ENCODE data around the gene GNL1. TPM values are rescaled to one million over a fixed set of nuclear protein-coding genes. Genes with fewer than 3 reads are reported as not detected.

The GNL1 gene
- total and polyA plus RNA-seq, 10 of the 15 experiments (the other 5 are each of a cell fraction or from before 2014, with no cell fraction given) = 0.18 to 64.5 (median 45.5) TPM

- TF ChIP-seq SKIL (IDR thresholded peaks at IDR 0.05; ENCODE audit: low read depth, poor library complexity, severe bottlenecking) = no peak
- no peak for TF ChIP-seq KDM1A (IDR thresholded peaks at IDR 0.05; ENCODE audit: borderline replicate concordance)
- TF ChIP-seq E2F4 (IDR thresholded peaks at IDR 0.05; ENCODE audit: low read depth, low read length) = no peak
- no peak; the same call in 1 of the 2 replicates for TF ChIP-seq IRF5 (IDR thresholded peaks at IDR 0.05; ENCODE audit: borderline replicate concordance)
- peak; percentile 75 for TF ChIP-seq ELK1 (IDR thresholded peaks at IDR 0.05; ENCODE audit: low read depth, low read length)
- TF ChIP-seq POLR2A (IDR thresholded peaks at IDR 0.05; ENCODE audit: low read depth, low read length) = peak; percentile 87
- TF ChIP-seq GATAD2B (conservative IDR thresholded peaks at IDR 0.05; ENCODE audit: low read depth) = peak; percentile 73
- peak; percentile 75 for TF ChIP-seq ZBTB11 (CRISPR knock-in tag; IDR thresholded peaks at IDR 0.05)
- TF ChIP-seq CREB1 (IDR thresholded peaks at IDR 0.05; ENCODE audit: low read depth) = peak; percentile 95
- no peak for TF ChIP-seq ATF2 (IDR thresholded peaks at IDR 0.05; ENCODE audit: low read length)
- TF ChIP-seq BCLAF1 (IDR thresholded peaks at IDR 0.05) = no peak
- 0 out of 2 replicates have a peak, but pooled peaks have one; percentile 9 for TF ChIP-seq SPI1 (IDR thresholded peaks at IDR 0.05; ENCODE audit: borderline replicate concordance, insufficient read depth, low read depth, low read length)
- TF ChIP-seq POLR2AphosphoS2 (IDR thresholded peaks at IDR 0.05; ENCODE audit: low read depth, low read length) = peak; percentile 77; the same call in 1 of the 2 replicates
These were observed 805 bp upstream of the GNL1 start, which contains the start of gene PRR3 (continued) for GRCh38 chr6:30556906-30557682.

All from GM12878 (cell line).